HuH-7 (cell line): ENCODE measurements around the gene IFFO2.
A peak's percentile ranks its signal among the peaks of the same experiment; 100 is the strongest.
"Not testable (repeated sequence)": the region's sequence is repeated elsewhere in the genome, so short reads cannot be mapped to it uniquely, and the experiment has no call there.

Experiments
- DNase-seq: peaks from one replicate; pipeline ENCODE4 v3.0.0; 2011; ENCODE audit warnings: low spot score

The IFFO2 gene

DNA sequence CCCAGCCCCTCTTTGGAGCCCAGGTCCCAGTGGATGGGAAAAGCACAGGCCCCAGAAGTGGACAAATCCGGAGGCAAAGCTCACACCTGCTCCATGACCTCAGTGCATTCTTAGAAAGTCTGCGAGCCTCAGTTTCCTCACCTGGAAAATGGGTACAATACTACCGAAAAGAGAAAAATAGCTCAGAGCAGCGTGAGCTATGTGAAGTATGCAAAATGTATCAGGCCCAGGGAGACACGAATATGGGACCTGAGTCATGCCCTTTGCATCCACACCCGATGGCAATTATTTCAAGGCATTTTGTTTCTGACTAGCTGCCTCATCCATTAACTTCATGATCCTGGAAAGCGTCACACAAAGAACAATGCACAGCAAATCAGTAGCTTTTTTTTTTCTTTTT is 63.4 kb downstream of the IFFO2 start:
- DNase-seq = no peak

DNA sequence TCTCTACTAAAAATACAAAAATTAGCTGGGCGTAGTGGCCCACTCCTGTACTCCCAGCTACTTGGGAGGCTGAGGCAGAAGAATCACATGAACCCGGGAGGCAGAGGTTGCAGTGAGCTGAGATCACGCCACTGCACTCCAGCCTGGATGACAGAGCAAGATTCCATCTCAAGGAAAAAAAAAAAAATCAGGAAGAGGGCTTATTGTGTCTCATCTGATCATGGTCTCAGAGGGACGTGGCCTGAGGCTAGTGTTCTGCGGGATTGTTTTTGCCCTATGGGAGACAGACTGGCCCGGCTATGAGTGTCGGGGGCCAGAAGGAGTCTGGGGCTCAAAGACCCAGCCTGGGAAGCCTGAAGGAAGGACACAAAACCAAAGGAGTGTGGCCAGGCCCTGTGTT is 64.6 kb downstream of the IFFO2 start:
- not testable (repeated sequence) for DNase-seq

DNA sequence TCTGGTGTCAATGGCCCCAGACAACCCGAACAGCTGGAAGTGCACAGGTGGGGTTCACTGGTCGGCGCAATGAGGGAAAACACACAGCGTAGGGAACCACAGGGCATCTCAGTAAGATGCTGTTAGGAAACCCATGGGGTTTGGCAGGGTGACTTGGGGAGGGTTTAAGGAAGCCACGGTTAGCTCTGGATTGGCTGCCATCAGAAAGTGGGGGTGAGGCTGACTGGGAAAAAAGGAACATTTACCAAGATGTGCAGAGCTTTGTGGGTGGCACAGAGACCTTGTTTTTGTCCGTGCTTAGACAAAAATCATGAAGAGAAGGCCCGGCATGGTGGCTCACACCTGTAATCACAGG is 65.1 kb downstream of the IFFO2 start:
- DNase-seq = no peak

DNA sequence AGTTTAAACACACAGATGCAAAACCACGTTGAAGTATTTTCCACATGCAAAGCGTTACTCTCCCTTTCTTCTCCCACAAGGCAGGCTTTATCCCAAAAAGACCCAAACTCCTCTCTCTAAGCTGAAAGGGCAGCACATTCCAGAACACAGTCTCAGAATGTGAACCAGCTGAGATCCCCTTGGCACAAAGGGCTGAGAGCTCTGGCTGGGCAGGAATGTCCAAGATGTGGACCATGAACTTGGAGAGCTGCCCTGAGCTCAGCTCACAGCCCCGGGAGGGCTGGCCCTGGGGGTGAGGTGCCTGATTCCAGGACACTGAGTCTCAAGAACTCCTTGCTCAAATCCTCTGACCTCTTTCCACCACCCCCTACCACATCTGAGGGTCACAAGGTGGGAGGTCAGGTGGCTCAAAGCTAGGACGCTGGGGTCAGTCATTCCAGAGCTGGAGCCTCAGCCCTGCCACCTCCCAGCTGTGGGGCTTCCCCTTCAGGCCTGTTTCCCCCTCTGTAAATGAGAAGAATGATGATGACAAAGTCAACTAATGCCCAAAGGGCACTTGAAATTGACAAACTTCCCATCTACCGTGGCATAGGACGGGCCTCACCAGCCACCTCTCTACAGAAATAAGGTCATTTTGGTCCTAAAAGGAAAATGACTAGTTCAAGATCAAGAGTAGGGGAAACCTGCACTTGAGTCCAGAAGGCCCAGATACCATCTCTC is 65.6 kb downstream of the IFFO2 start:
- DNase-seq = no peak

DNA sequence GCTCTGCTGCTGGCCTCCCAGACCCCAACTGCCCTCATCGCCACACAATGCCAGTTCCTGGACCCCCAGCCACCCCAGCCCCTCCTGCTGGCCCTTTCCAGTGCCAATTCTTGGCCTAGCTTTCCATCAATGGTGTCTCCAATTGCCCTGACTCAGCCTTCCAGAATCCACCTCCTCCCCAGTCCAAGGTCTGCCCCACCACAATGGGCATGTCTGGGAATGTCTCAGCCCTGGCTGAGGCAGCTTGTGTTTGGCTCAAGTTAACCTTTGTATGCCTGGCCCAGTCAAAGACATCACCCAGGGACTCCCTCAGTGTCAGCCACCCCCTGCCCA is 70.5 kb downstream of the IFFO2 start:
- DNase-seq = no peak

DNA sequence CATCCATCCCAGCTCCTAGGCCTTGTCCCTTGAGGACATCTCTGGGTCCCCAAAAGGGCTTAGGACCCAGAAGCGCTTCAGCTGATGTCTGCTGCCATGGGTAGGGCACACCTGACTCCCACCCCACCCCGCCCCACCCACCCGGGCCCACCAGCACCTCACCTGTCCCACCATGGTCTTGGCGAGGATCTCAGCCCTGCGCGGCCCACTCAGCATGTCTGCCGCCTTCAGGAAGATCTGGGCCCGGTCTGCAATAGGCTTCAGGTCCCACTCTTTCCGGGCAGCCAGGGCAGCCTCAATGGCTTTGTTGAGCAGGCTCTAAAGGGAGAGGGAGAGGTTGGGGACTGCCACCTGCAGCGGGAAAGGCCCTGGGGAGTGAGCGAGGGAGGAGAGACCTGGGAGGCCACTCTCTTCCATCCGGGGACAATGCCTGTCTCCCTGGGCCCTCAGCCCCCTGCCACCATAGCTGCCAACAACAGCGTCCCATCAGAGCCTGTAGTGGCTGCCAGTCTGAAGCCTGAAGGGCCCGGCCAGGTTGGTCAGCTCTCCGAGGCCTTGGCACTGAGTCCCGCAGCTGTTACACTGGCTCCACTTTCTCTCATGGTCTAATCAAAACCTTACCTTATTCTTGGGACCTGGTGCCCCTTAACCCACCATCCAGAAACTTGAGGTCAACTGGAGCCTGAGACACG is 71.0 kb downstream of the IFFO2 start:
- no peak for DNase-seq

DNA sequence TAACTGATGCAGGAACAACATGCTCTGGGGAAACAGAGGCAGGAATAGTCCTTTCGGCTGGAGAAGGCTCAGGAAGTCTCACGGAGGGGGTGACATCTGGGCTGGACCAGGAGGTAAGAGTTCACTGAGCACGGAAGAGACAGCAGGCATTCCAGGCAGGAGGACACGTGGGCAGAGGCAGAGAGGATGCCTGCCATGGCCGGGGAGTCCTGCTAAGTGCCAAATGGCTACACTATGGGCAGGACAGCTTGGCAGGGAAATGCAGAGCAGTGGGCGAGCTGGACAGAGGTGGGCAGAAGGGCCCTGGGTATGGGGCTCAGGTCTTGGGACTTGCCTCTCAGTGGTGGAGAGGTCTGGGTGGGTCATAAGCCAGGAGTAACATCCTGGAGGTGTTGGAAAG is 71.7 kb downstream of the IFFO2 start:
- no peak for DNase-seq

DNA sequence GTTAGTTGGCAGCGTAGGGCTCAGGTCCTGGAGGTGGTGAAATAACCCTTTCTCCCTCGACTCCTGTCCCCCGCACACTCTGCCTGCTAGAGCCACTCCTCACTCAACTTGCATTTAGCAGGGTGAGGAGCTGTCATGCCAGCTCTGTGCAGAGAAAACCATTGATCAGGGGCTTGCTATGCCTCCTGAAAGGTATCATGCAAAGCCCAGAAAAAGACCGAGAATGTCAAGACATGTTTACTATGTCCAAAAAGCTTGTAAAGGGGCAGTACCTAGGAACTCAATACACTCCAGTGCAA is 72.1 kb downstream of the IFFO2 start:
- no peak for DNase-seq

DNA sequence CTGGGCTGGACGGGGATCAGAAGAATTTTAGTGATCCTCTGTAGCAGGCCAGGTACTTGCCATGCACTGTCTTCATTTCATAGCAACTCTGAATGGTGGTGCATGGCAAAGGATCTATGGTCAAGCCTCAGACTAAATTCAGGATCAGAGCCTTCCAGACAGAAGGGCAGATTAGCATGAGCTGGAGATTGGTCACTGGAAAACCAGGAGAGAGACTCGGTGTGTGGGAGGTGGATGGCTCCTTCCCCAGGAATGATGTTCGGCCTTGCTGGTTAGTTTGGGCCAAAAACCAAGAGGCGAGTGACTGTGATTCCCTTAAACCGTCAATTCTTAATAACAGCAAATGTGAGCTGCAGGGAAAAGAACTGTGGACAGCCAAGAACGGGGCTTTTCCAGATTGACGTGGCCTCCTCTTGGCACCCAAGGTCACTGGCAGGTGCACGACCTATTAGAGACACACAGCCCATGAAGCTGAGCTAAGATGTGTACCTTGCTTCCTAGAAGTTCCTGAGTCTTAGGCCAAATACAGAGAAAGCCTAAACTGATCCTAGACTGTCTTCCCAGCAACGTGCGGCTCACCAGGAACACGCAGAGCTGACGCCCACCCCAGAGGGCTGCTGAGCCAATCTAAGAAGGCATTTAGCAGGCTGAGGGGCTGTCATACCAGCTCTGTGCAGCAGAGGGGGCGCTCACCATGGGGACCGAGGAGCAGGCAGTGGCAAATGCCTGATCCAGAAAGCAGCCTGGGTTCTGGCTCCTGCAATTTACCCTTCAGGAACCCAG is 72.6 kb downstream of the IFFO2 start:
- peak; percentile 84 for DNase-seq

DNA sequence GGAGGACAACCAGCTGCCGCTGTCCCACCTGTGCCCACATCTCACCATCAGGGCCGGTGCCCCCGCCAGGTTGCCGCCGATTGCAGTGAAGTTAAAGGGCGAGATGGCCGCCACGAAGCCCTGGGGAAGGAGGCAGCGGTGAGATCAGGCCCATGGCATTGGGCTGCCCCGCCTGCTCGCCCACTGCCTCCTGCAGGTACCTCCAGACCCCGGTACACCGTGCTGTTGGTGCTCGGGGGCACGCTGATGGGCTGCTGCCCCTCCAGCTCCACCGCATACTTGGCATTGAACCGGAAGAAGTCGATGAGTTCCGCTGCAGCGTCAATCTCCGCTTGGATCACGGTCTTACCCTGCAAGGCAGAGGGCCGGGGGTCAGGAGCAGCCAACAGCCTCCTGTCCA is 73.4 kb downstream of the IFFO2 start:
- no peak for DNase-seq

DNA sequence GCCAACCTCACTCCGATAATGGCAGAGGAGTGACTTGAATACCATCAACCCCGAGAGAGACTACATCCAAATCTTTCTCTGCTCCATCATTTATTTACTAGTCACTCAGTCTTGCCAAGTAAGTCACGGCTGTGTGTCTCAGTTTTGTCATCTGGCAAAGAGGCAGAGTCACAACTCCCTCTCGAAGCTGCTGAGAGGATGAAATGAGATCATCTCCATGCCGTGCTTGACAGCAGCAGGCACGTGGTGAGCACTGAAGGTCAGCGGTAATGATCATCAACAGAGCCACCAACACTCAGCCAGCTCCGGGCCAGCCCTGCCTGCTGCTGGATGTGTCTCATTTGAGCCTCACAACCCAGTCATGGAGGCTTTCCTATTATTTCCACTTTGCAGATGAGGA is 74.0 kb downstream of the IFFO2 start:
- DNase-seq = no peak

DNA sequence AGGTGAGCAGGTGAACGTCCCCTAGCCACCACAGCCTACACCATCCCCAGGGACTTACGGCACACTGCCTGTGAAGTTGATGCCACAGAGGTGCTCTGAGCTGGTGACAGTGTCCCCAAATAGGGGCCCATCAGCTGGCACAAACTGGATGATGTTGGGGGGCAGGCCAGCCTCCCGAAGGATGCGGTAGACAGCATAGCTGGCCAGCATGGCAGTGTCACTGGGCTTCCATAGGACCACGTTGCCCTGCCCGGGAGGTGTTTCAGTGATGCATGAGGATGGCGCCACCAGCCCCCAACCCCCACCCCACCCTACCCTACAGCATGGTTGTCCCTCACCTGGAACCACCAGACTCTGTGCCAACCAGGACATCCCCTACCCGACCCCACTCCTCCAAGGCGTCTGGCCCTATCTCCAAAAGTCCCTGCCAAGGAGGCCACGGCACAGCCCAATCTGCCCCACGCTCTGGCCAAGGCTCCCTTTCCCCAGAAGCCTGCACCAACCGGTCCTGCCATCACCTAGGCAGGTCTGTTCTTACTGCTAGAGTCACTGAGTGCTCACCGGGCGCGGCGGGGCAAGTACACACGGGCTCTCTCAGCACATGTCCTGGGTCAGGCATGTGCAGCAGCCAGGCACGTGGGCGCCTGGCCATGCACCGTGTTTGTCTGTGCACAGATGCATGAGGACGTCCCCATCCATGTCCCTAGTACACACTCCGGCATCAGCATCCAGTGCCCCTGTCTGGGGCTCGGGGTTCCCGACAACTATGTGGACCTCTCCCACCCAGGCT is 74.6 kb downstream of the IFFO2 start:
- DNase-seq = no peak

DNA sequence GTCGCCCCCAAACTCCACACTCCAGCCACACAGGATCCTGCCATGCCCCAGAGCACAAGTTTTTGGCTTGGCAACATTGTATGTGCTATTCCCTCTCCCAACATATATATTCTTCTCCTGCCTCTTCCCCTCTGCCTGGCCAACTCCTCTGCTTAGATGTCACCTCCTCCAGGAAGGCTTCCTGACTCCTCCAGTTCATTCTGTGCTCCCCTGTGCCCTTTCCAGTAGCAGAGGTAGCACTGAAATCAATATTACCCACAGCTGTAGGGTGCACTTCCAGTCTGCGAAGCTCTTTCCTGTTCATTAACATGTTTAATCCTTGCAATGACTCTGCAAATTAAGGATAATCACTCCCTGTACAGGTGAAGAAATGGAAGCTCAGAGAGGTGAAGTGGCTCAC is 75.3 kb downstream of the IFFO2 start:
- DNase-seq = no peak

DNA sequence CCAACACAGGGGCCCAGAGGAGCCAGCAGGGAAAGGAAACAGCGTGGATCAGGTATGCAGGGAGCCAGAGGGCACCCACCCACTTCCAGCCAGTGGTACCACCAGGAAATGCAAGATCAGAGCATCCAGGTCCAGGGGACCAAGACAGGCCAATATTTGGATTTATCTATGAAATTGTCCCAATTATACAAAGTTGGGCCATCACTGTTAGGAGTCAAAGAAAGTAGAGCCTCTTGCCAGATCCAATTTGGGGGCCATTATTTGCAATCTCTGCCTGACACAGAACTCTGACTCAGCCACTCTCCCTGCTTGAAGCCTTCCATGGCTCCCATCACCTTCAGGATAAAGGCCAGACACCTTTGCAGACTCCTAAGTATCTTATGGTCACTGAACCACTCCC is 75.9 kb downstream of the IFFO2 start:
- no peak for DNase-seq

DNA sequence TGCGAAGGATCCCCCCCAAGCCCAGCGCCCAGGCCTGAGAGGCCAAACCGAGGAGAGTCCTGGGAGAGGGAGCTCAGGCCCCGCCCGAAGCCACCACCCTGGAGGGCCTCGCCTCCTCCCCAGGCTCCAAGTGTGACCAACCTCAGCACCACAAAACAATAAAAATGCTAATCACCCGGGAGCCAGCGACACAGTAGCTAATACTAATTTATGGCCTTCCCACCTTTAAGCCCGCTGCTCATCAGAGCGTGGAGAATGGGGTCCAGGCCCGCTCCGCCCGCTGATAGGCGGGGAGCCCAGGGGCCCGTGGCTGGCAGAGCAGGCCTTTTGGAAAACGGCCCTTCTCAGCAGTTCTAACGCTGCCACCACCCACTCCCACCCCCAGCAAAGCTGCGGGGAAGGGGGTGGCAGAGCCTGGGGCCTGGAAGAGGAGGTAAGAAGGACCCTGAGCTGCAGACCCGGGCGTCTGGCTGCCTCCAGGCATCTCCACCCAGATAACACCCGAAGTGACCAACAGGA is 76.6 kb downstream of the IFFO2 start:
- no peak for DNase-seq

DNA sequence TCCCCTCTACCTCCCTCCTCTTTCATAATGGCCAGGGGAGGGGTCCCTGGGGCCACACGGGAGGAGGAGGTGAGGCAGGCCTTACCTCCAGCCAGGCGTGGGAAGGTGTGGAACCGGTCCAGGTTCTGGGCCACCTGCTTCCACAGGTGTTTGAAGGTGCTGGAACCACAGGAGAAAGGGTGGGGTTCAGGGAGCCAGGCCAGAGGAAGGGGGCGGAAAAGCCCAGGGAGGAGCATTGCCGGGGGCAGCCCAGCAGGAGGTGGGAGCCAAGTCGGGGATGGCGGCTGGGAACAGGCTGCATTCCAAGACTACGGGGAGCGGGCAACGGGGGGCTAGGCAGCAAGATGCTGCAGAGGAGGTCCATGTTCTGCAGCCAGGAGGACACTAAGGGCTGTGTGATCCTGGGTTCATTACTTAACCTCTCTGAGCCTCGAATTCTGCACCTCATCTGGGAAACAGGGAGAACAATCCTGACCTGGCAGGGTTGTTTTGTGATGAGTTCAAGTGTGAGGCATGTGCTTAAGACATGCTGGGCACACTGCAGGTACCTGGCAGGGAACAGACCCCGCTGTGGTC is 77.2 kb downstream of the IFFO2 start:
- DNase-seq = no peak

DNA sequence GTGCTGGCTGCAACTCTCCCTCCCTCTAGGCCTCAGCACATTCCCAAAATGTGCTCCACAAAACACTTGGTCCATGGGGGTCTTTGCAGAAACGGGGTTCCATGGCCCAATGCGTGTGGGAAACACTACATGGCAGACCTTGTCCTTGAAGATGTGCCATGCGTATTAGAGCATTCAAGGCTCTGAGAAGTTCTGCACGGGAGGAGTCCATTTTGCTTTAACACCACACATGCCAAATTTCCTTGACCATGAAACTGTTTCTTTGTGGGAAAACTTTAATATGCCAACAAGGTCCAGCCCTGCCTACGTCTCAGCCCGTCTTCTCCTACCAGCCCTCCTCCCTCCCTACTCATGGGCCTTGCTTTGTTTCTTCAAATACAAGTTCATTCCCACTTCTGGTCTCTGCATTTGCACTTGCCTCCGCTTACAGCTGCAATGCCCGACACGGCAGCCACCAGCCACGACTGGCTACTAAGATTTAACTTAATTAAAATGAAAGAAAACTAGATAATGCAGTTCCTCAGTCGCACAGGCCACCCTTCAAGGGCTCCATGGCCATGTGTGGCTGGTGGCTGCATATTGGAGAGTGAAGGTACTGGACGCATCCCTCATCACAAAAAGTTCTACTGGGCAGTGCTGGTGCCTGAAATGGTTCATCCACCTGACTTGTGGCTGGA is 77.8 kb downstream of the IFFO2 start:
- DNase-seq = no peak

DNA sequence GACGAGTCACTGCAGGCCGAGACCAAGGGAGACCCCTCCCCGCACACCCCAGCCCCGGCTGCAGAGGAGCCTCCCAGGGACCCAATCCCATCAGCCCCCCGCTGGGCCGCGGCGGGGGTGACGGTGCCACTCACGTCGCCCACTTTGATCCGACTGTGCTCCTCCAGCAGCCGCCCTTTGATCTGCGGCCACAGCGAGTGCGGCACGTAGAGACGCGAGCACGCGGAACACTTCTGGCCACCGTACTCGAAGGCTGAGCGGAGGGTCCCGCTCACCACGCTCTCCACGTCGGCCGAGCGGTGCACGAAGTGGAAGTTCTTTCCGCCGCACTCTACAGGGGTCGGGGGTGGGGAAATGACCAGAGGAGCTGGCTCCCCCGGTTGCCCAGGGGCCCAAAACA is 79.2 kb downstream of the IFFO2 start:
- no peak for DNase-seq

DNA sequence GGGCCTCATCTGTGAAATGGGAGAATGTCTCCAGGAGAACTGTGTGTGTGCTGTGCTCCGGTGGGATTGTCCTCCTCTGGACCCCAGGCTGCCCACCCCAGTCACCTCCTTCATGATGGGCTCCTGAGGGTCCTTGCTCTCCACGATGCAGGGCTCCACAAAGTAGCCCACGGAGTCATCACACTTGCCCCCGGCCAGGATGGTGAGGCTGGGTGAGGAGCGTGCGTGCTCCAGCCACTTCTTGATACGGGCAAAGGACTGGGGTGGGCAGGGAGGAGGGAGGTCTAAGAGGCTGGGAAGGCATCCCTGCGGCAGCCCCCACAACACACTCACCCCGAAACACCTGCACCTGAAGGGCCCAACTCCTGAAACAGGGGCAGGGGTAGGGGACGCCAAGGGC is 80.3 kb downstream of the IFFO2 start:
- no peak for DNase-seq

DNA sequence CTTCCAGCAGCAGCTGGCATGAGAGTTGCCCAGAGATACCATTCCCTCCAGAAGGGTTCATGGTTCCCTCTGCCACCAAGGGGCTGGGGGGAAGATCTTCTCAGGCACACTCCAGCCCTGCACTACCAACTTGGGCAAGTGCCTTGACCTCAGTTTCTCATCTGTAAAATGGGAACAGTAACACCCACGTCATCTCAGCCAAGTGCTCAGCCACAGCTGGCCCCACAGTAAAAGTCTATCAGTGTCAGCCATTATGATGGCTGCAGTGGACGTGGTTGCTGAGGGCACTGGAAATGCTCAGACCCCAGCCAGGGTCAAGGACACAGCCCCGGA is 80.7 kb downstream of the IFFO2 start:
- DNase-seq = no peak

DNA sequence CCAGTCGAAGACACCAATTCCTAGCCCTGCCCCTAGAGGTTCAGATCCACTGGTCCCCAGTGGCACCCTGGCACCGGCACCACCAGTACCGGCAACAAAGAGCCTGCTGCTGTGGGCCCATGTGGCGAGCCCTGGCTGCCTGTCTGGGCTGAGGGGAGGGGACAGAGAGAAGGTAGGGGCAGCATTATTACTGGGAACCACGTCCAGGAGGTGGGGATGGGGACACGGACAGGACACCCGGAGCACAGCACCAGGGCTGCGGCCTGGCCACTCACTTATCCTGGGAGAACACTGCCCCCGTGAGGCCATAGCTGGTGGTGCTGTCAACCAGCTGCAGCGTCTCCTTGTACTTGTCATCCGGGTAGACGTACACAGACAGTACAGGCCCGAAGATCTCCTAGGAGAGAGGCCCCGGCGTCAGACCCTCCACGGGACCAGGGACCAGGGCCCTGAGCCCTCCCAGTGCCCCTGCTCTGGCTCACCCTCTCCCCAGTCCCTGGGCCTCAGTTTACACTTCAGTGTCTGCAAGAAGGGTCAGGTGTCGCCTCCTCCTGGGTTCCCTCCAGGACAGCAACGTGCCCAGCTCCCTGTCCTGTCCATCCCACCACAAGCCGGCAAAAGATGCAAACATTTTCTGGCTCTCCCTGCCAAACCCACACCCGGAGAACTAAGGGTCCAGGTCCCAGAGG is 81.2 kb downstream of the IFFO2 start:
- DNase-seq = peak; percentile 97
